HepG2 (cell line): ENCODE results near the gene EIF5A2.

Experiments used
- ARHGAP35 ChIP-seq: sonication (generic); formaldehyde crosslinking; IDR thresholded peaks from 2 replicates; pipeline ENCODE4 v1.9.0; 2022; ENCODE audit warnings: mild to moderate bottlenecking, inconsistent platforms, moderate library complexity, missing genetic modification reagents, borderline replicate concordance
- BCL6 ChIP-seq: IDR thresholded peaks from 2 replicates; pipeline ENCODE4 v1.6.1; 2016; ENCODE audit warnings: missing genetic modification reagents, missing compliant biosample characterization
- GTF2F1 ChIP-seq: fragments of 150-350 bp; IDR thresholded peaks from 2 replicates; pipeline ENCODE4 v1.6.1; 2014; ENCODE audit warnings: low read length
- HDAC1 ChIP-seq: sonication (generic); formaldehyde crosslinking; IDR thresholded peaks from 2 replicates; pipeline ENCODE4 v1.5.1; 2020; ENCODE audit warnings: mild to moderate bottlenecking, missing genetic modification reagents
- NR2C2 ChIP-seq: sonication (generic); formaldehyde crosslinking; IDR thresholded peaks from 2 replicates; pipeline ENCODE4 v1.4.0; 2020; ENCODE audit warnings: missing genetic modification reagents, mild to moderate bottlenecking, moderate library complexity, borderline replicate concordance
- RAD21 ChIP-seq: fragments of 450-650 bp; formaldehyde crosslinking; IDR thresholded peaks from 2 replicates; pipeline ENCODE4 v1.5.0; 2020; ENCODE audit warnings: mild to moderate bottlenecking
- SP140L ChIP-seq: sonication (generic); formaldehyde crosslinking; IDR thresholded peaks from 2 replicates; pipeline ENCODE4 v1.4.0; 2020; ENCODE audit warnings: missing genetic modification reagents, borderline replicate concordance
- THYN1 ChIP-seq: sonication (generic); formaldehyde crosslinking; IDR thresholded peaks from 2 replicates; pipeline ENCODE4 v1.8.1; 2023; ENCODE audit warnings: low read depth, mild to moderate bottlenecking, moderate library complexity, missing genetic modification reagents, borderline replicate concordance
- ZNF530 ChIP-seq: sonication (generic); formaldehyde crosslinking; IDR thresholded peaks from 2 replicates; pipeline ENCODE4 v1.5.0; 2020; ENCODE audit warnings: low read depth, mild to moderate bottlenecking, missing genetic modification reagents
- ZNF567 ChIP-seq: sonication (generic); formaldehyde crosslinking; IDR thresholded peaks from 2 replicates; pipeline ENCODE4 v1.8.1; 2023; ENCODE audit warnings: mild to moderate bottlenecking, missing genetic modification reagents, borderline replicate concordance
- ZNF709 ChIP-seq: sonication (generic); formaldehyde crosslinking; IDR thresholded peaks from 2 replicates; pipeline ENCODE4 v1.5.0; 2020; ENCODE audit warnings: mild to moderate bottlenecking, missing genetic modification reagents
- ZNF776 ChIP-seq: sonication (generic); formaldehyde crosslinking; IDR thresholded peaks from 2 replicates; pipeline ENCODE4 v1.4.0; 2020; ENCODE audit warnings: mild to moderate bottlenecking, missing genetic modification reagents
- TF ChIP-seq, protein P1 (sequence below): IDR thresholded peaks from 2 replicates; pipeline ENCODE4 v1.6.1; 2016; ENCODE audit warnings: low read depth, borderline replicate concordance

DNA sequence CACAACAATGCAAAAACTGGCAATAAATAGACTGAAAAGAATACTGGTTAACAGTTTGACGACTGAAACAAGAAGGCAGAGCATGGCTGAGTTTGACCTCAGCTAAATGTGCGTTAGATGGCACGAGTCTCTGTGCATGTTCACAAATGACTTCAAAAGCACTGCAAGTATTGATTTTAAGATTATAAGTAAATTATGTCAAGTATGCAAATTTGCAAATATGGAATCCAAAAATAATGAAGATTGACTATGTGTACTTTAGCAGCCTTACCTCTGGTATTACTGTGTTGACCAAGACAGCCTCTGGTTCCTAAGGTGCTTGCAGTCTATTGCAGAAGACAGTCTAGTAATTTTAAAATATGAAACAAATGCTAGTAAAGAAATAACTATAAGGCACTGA, 2.6 kb upstream of the EIF5A2 start:
- no peak for TF ChIP-seq ZNF776
- TF ChIP-seq ZNF709 (CRISPR knock-in tag), result no peak
- TF ChIP-seq ZNF567 (CRISPR knock-in tag), result no peak
- TF ChIP-seq, protein P1, sequence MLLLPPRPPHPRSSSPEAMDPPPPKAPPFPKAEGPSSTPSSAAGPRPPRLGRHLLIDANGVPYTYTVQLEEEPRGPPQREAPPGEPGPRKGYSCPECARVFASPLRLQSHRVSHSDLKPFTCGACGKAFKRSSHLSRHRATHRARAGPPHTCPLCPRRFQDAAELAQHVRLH (CRISPR knock-in tag), result no peak
- TF ChIP-seq RAD21 (CRISPR knock-in tag), result no peak
- no peak for TF ChIP-seq NR2C2 (CRISPR knock-in tag)
- TF ChIP-seq BCL6, result no peak
- no peak for TF ChIP-seq THYN1
- TF ChIP-seq ARHGAP35 (CRISPR knock-in tag), result no peak
- TF ChIP-seq ZNF530, result no peak
- TF ChIP-seq HDAC1 (CRISPR knock-in tag), result no peak
- TF ChIP-seq SP140L (CRISPR knock-in tag), result no peak
- no peak for TF ChIP-seq GTF2F1
